Lower lobe of right lung (tissue), 2 donors: ENCODE measurements around the gene ZNF341. TPM values are rescaled to one million over a fixed set of nuclear protein-coding genes. Genes with fewer than 3 reads are reported as not detected.

Experiments used
- ATAC-seq, 2 donors: fragments of 200-7000 bp; cut with Tn5 transposase; one replicate each; pipeline ENCODE4 v1.9.1; 2020 to 2022; ENCODE audit warnings: mild to moderate bottlenecking in 2 of 2, moderate library complexity in 2 of 2
- DNase-seq: peaks from one replicate; pipeline ENCODE4 v3.0.0-alpha.2; 2020
- H3K27ac ChIP-seq: fragments of 200-600 bp; one replicate; pipeline ENCODE4 v1.8.0; 2022
- H3K27me3 ChIP-seq: fragments of 200-600 bp; one replicate; pipeline ENCODE4 v1.8.0; 2022; ENCODE audit warnings: low read depth
- H3K36me3 ChIP-seq: fragments of 200-600 bp; one replicate; pipeline ENCODE4 v1.8.0; 2022; ENCODE audit warnings: mild to moderate bottlenecking
- H3K4me1 ChIP-seq: fragments of 200-600 bp; one replicate; pipeline ENCODE4 v1.8.0; 2022
- H3K4me3 ChIP-seq: fragments of 200-600 bp; one replicate; pipeline ENCODE4 v1.8.0; 2022; ENCODE audit warnings: mild to moderate bottlenecking
- H3K9me3 ChIP-seq: fragments of 200-600 bp; one replicate; pipeline ENCODE4 v1.8.0; 2022
- CTCF ChIP-seq: fragments of 200-600 bp; IDR thresholded peaks from one replicate; pipeline ENCODE4 v1.8.0; 2022; ENCODE audit warnings: antibody characterized with exemption, mild to moderate bottlenecking
- intact Hi-C: fragments of 100-400 bp; cut with DNase I; formaldehyde crosslinking; loops from one replicate; pipeline ENCODE4 v1.11.0; 2022
- total RNA-seq: library from RNA; stranded (reverse); fragmentation: NEBNext Ultra II Directional; extraction: Animal tissue kit (Norgen Biotek cat#: 25700); gene quantifications from one replicate; pipeline ENCODE4 v1.2.1, GENCODE V29; 2021
- donor health status: DM: no; HTN: yes; CAD: no; lungs with severe emphysema.

The ZNF341 gene
- total RNA-seq, 1 donor from 2014 or later: 5.6 TPM

DNA sequence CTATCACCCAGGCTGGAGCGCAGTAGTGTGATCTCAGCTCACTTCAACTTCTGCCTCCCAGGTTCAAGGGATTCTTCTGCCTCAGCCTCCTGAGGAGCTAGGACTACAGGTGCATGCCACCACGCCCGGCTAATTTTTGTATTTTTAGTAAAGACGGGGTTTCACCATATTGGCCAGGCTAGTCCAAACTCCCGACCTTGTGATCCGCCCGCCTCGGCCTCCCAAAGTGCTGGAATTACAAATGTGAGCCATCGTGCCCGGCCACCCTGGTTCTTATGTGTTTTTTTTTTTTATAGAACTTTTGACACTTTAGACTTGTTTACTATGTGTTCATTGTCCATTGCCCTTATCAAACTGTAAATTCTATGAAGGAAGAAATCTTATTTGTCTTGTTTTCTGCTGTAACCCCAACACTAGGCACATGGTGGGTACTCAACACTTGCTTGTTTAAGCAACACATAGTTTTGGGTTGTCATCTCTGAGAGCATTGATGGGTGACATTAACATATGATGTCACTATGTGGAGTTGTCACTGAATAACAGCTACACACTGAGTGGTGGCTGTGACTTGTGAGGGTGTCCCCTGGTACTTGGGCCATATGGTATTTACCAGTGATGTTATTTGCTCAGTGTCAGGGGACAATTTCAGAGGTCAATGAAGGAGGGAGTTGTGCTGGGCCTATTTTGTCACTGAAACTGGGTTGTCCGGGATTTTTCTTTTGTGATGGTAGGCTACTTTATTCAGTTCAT lies 10.2 kb upstream of the ZNF341 start:
- intact Hi-C loops: no loop called here
- ATAC-seq (no peak), DNase-seq (no peak)
- H3K4me1 ChIP-seq: peaks cover 21% of the 10 kb centered on the region
- no peaks in the 10 kb centered on the region for H3K9me3 ChIP-seq
- H3K4me3 ChIP-seq: no peak overlapping the region
- no peaks in the 10 kb centered on the region for H3K27me3 ChIP-seq
- no peak for TF ChIP-seq CTCF
- no peaks in the 10 kb centered on the region for H3K36me3 ChIP-seq
- no peak overlapping the region for H3K27ac ChIP-seq

DNA sequence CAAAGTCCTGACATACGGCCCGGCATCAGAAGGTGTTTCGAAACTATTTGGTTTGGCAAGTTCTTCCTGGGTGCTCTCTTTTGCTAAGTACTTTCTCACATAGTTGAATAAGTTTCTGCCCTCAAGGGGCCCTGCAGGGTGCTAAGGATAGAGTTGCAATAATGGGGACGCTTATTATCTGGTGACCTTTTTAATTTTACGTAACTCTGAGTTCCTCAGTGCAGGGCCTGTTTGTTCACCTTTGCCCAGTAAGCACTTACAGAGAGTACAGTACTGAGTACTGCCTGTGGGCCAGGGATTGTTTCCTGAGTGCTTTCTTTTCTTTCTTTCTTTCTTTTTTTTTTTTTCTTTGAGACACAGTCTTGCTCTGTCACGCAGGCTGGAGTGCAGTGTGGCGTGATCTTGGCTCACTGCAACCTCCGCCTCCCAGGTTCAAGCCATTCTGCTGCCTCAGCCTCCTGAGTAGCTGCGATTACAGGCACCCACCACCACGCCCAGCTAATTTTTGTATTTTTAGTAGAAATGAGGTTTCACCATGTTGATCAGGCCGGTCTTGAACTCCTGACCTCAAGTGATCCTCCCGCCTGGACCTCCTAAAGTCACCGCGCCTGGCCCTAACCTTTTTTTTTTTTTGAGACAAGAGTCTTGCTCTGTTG lies 7.2 kb upstream of the ZNF341 start:
- DNase-seq (no peak), ATAC-seq (peak; percentile 85 to 86)

GRCh38 chr20:33725607-33726264 lies 6.1 kb upstream of the ZNF341 start:
- TF ChIP-seq CTCF: no peak
- Histone ChIP-seq H3K9me3 (no peaks in the 10 kb centered on the region), H3K4me1 (peaks cover 3% of the 10 kb centered on the region), H3K36me3 (no peaks in the 10 kb centered on the region), H3K27me3 (no peaks in the 10 kb centered on the region), H3K27ac (peak overlapping the region; percentile 62), H3K4me3 (no peak overlapping the region)
- intact Hi-C loops: no loop called here
- ATAC-seq: peak; percentile 45 to 63
- DNase-seq: no peak

More for the DNA sequence above, 7.2 kb upstream of the ZNF341 start:
- intact Hi-C loops: no loop called here
- TF ChIP-seq CTCF: no peak
- Histone ChIP-seq H3K4me1 (peaks cover 9% of the 10 kb centered on the region), H3K4me3 (no peak overlapping the region), H3K36me3 (no peaks in the 10 kb centered on the region), H3K27ac (peak overlapping the region; percentile 62), H3K9me3 (no peaks in the 10 kb centered on the region), H3K27me3 (no peaks in the 10 kb centered on the region)

DNA sequence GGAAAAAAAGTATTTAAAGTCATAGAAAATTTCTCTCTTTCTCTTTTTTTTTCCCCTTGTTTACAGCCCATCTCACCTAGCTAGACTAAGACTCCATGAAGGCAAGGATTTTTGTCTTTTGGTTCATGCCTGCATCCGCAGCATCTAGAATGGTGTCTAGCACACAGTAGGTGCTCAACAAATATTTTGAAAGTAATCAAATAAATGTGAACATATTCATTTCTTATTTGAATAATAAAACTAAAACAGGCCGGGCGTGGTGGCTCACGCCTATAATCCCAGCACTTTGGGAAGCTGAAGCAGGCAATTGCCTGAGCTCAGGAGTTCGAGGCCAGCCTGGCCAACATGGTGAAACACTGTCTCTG lies 4.7 kb upstream of the ZNF341 start:
- Histone ChIP-seq H3K36me3 (no peaks in the 10 kb centered on the region), H3K27me3 (no peaks in the 10 kb centered on the region), H3K9me3 (no peaks in the 10 kb centered on the region), H3K27ac (no peak overlapping the region), H3K4me1 (no peaks in the 10 kb centered on the region), H3K4me3 (no peak overlapping the region)
- no peak for TF ChIP-seq CTCF
- DNase-seq: no peak
- ATAC-seq: no peak
- intact Hi-C loops: no loop called here

DNA sequence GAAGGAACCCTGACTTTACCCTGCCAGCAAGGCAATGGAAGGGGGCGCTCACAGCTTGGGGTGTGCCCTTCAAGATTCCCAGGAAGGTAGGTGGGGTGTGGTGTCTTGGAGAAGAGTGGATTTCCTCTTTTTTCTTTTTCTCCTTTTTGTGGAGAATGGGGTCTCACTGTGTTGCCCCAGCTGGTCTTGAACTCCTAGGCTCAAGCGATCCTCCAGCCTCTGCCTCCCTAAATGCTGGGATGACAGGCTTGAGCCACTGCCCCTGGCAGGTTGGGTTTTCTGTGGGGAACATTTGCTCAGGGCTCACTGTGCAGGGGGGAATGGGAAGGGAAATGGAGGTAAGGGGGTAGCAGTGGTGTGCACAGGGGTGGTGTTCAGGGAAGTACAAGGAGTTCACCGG lies 4.0 kb upstream of the ZNF341 start:
- intact Hi-C loops: no loop called here
- DNase-seq: no peak
- Histone ChIP-seq H3K27me3 (no peaks in the 10 kb centered on the region), H3K4me1 (peaks cover 5% of the 10 kb centered on the region), H3K36me3 (no peaks in the 10 kb centered on the region), H3K4me3 (no peak overlapping the region), H3K27ac (no peak overlapping the region), H3K9me3 (no peaks in the 10 kb centered on the region)
- TF ChIP-seq CTCF: no peak
- no peak for ATAC-seq
